Endometrial microvascular endothelial cells (primary cell): ENCODE measurements around the gene ALPK3. TPM values are rescaled to one million over a fixed set of nuclear protein-coding genes. Genes with fewer than 3 reads are reported as not detected.
"Not testable (repeated sequence)": the region's sequence is repeated elsewhere in the genome, so short reads cannot be mapped to it uniquely, and the experiment has no call there.

Experiments
- in situ Hi-C: cut with HindIII; loops from 2 replicates; pipeline ENCODE4 v1.10.0; 2017; ENCODE audit warnings: low sequenced_read_pairs, low pct_unique_long_range_greater_than_20kb; ENCODE audit errors: inconsistent ontology term
- total RNA-seq: library from RNA; depleted of rRNA; stranded (reverse); fragments of >200 nt; gene quantifications from one replicate; pipeline ENCODE4 v1.2.3, GENCODE V29; 2015; ENCODE audit errors: inconsistent ontology term

ALPK3 gene
- total RNA-seq, 1 donor from 2014 or later: 7.2 TPM

- in situ Hi-C loops: no loop called here
Measured at GRCh38 chr15:84863565-84864443, 46.6 kb downstream of the ALPK3 start.

GRCh38 chr15:84864444-84864795 lies 47.3 kb downstream of the ALPK3 start:
- in situ Hi-C loops: no loop called here

GRCh38 chr15:84865074-84865569 lies 48.0 kb downstream of the ALPK3 start:
- in situ Hi-C loops: no loop called here

GRCh38 chr15:84868037-84868880 lies 51.1 kb downstream of the ALPK3 start:
- in situ Hi-C loops: no loop called here

- in situ Hi-C loops: no loop called here
Measured at GRCh38 chr15:84869510-84869909, 52.4 kb downstream of the ALPK3 start.

- in situ Hi-C loops: no loop called here
Measured at GRCh38 chr15:84871428-84871985, 54.4 kb downstream of the ALPK3 start.

- in situ Hi-C loops: no loop called here
Measured at GRCh38 chr15:84872009-84872910, 55.1 kb downstream of the ALPK3 start.

GRCh38 chr15:84873997-84874396 lies 56.8 kb downstream of the ALPK3 start:
- in situ Hi-C loops: no loop called here

GRCh38 chr15:84874981-84875699 lies 58.0 kb downstream of the ALPK3 start:
- in situ Hi-C loops: no loop called here

- in situ Hi-C loops: no loop called here
Measured at GRCh38 chr15:84876269-84876668, 59.1 kb downstream of the ALPK3 start.

GRCh38 chr15:84877701-84878100 lies 60.5 kb downstream of the ALPK3 start:
- in situ Hi-C loops: not testable (repeated sequence)

GRCh38 chr15:84878504-84878903 lies 61.3 kb downstream of the ALPK3 start:
- in situ Hi-C loops: no loop called here

GRCh38 chr15:84879088-84879780 lies 62.1 kb downstream of the ALPK3 start:
- in situ Hi-C loops: no loop called here

GRCh38 chr15:84880007-84880406 lies 62.9 kb downstream of the ALPK3 start:
- in situ Hi-C loops: no loop called here

GRCh38 chr15:84880822-84881519 lies 63.8 kb downstream of the ALPK3 start:
- in situ Hi-C loops: no loop called here

GRCh38 chr15:84881520-84881830 lies 64.3 kb downstream of the ALPK3 start:
- in situ Hi-C loops: no loop called here

- in situ Hi-C loops: no loop called here
Measured at GRCh38 chr15:84883466-84883865, 66.3 kb downstream of the ALPK3 start.
